Bronchial epithelial cell (primary cell): ENCODE results near the gene PACSIN1. TPM values are rescaled to one million over a fixed set of nuclear protein-coding genes. Genes with fewer than 3 reads are reported as not detected.

Experiments used
- DNase-seq: peaks from one replicate; pipeline ENCODE4 v3.0.0-alpha.2; 2010; ENCODE audit warnings: low read depth
- FAIRE-seq: peaks from 2 replicates; lab custom pipeline; 2011; peaks lifted over from hg19 to GRCh38; lab: Jason Lieb, UNC
- H3K27me3 ChIP-seq: 2 replicates; pipeline ENCODE4 v1.5.1; 2011; ENCODE audit warnings: low read length; ENCODE audit not compliant: control insufficient read depth, insufficient read depth
- H3K36me3 ChIP-seq: 2 replicates; pipeline ENCODE4 v1.5.1; 2011; ENCODE audit warnings: low read length; ENCODE audit not compliant: control insufficient read depth, insufficient read depth
- H3K4me3 ChIP-seq: 2 replicates; pipeline ENCODE4 v1.5.1; 2011; ENCODE audit warnings: mild to moderate bottlenecking, low read depth, low read length, control low read depth
- total RNA-seq: library from RNA; depleted of rRNA; stranded (reverse); fragments of >200 nt; gene quantifications from 2 replicates; pipeline ENCODE4 v1.2.1, GENCODE V29; 2014
- TF ChIP-seq, protein P1 (sequence below): IDR thresholded peaks from 2 replicates; pipeline ENCODE4 v1.5.1; 2011; ENCODE audit warnings: mild to moderate bottlenecking, moderate library complexity, low read length, control low read depth, inconsistent platforms; ENCODE audit not compliant: insufficient read depth, severe bottlenecking

The PACSIN1 gene
- total RNA-seq, 1 donor from 2014 or later: not detected

DNA sequence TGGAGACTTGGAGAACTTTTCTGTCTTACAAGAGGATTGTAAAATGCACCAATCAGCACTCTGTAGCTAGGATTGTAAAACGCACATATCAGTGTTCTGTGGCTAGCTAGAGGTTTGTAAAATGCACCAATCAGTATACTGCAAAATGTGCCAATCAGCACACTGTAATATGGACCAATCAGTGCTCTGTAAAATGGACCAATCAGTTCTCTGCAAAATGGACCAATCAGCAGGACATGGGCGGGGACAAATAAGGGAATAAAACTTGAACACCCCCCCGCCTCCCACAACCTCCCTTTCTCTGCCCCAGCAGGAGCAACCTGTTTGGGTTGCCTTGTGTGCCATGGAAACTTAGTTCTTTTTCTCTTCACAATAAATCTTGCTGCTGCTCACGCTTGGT lies 27.2 kb upstream of the PACSIN1 start:
- no peak overlapping the region for H3K4me3 ChIP-seq
- no peaks in the 10 kb centered on the region for H3K36me3 ChIP-seq
- H3K27me3 ChIP-seq: no peaks in the 10 kb centered on the region
- DNase-seq: no peak
- TF ChIP-seq, protein P1, sequence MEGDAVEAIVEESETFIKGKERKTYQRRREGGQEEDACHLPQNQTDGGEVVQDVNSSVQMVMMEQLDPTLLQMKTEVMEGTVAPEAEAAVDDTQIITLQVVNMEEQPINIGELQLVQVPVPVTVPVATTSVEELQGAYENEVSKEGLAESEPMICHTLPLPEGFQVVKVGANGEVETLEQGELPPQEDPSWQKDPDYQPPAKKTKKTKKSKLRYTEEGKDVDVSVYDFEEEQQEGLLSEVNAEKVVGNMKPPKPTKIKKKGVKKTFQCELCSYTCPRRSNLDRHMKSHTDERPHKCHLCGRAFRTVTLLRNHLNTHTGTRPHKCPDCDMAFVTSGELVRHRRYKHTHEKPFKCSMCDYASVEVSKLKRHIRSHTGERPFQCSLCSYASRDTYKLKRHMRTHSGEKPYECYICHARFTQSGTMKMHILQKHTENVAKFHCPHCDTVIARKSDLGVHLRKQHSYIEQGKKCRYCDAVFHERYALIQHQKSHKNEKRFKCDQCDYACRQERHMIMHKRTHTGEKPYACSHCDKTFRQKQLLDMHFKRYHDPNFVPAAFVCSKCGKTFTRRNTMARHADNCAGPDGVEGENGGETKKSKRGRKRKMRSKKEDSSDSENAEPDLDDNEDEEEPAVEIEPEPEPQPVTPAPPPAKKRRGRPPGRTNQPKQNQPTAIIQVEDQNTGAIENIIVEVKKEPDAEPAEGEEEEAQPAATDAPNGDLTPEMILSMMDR: no peak
- FAIRE-seq: no peak

DNA sequence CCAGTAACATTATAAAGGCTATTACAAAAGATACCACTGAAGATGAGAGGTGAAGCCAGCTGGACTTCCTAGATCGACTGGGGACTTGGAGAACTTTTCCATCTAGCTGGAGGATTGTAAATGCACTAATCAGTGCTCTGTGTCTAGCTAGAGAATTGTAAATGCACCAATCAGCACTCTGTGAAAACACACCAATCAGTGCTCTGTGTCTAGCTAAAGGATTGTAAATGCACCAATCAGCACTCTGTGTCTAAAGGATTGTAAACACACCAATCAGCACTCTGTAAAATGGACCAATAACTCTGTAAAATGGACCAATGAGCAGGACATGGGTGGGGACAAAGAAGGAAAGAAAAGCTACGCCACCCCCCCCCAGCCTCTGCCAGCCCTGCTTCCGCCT lies 26.4 kb upstream of the PACSIN1 start:
- TF ChIP-seq, protein P1: no peak
- FAIRE-seq: no peak
- H3K27me3 ChIP-seq: no peaks in the 10 kb centered on the region

DNA sequence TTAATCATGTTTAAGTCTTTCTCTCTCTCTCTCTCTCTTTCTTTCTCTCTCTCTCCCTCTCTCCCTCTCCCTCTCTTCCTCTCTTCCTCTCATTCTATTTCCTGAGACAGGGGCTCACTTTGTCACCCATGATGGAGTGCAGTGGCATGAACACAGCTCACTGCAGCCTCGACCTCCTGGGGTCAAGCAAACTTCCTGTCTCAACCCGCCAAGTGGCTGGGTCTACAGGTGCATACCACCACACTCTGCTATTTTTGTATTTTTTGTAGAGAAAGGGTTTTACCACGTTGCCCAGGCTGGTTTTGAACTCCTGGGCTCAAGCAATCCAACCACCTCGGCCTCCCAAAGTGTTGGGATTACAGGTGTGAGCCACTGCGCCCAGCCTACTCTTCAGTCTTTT lies 24.4 kb upstream of the PACSIN1 start:
- FAIRE-seq (no peak), DNase-seq (no peak)
- Histone ChIP-seq H3K36me3 (no peaks in the 10 kb centered on the region), H3K4me3 (no peak overlapping the region), H3K27me3 (no peaks in the 10 kb centered on the region)
- TF ChIP-seq, protein P1: no peak

More for the DNA sequence above, 26.4 kb upstream of the PACSIN1 start:
- no peak for DNase-seq
- Histone ChIP-seq H3K36me3 (no peaks in the 10 kb centered on the region), H3K4me3 (no peak overlapping the region)

DNA sequence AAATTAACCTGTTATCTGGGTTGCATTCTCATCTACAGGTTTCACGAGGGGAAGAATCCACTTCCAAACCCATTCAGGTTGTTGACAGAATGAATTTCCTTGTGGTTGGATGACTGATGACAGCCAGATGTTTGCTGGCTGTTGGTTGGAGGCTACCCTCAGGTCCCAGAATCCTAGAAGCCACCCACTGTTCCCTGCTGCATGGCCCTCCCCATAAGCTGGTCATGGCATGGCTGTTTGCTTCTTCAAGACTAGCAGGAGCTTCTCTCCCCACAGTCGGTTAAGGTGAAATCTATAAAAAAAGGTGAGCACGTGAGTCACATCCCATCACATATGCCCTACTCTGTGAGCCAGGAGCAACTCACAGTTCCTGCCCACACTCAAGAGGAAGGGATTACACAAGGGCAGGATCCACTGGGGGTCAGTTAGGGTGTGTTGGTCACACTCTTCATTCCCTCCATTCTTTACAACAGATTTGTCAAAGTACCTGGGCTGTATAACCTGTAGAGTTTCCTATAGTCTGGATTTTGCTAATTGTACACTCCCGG lies 20.5 kb upstream of the PACSIN1 start:
- FAIRE-seq: peak; percentile 13
- TF ChIP-seq, protein P1: no peak
- Histone ChIP-seq H3K4me3 (no peak overlapping the region), H3K36me3 (no peaks in the 10 kb centered on the region), H3K27me3 (no peaks in the 10 kb centered on the region)
- DNase-seq: peak; percentile 50

DNA sequence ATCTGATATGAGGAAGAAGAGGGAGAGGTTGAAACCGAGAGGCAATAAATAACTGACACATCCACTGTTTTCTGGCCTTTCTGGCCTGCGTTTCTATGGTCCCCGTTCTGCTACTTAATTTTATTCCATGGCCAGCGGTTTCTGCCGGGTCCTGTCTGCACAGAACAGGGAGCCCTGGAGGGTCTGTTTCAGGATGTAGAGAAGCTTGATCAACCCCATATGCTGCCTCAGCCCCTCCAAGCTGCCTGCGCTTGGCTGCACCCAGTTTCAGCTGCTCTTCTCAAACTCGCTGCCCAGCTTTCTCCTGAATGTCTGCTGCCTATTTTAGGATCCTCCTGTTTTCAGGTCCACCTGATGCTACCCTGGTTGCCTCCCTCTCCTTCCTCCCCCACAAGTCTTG lies 18.5 kb upstream of the PACSIN1 start:
- Histone ChIP-seq H3K27me3 (no peaks in the 10 kb centered on the region), H3K4me3 (no peak overlapping the region), H3K36me3 (no peaks in the 10 kb centered on the region)
- DNase-seq (no peak), FAIRE-seq (no peak)
- TF ChIP-seq, protein P1: no peak

DNA sequence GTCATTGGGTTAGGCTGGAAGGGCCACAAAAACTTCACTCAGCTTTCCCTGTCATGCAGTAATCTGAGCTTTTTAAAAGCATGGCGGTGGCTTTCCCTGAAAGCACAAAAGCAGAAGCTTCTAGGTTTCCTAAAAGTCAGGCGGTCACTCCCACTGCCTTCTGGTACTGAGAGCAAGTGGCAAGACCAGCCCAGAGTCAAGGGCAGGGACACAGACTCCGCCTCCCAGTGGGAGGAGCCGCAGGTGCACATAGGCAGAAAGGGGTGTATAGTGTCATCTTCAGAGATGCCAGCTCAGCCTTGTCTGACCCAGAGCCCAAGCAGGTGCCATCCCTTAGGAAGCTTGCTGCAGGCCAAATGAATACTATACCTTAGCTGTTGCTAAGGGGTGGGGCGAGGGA lies 18.0 kb upstream of the PACSIN1 start:
- Histone ChIP-seq H3K27me3 (no peaks in the 10 kb centered on the region), H3K36me3 (no peaks in the 10 kb centered on the region), H3K4me3 (no peak overlapping the region)
- FAIRE-seq (no peak), DNase-seq (no peak)
- TF ChIP-seq, protein P1: no peak
